Activated CD4-positive, alpha-beta T cell treated with anti-CD3 and anti-CD28 coated beads for 1 hour (primary cell): ENCODE measurements around the gene FAM240B.

Source experiments
- DNase-seq: peaks from one replicate; pipeline ENCODE4 v3.0.0-alpha.2; 2020

Gene FAM240B

DNA sequence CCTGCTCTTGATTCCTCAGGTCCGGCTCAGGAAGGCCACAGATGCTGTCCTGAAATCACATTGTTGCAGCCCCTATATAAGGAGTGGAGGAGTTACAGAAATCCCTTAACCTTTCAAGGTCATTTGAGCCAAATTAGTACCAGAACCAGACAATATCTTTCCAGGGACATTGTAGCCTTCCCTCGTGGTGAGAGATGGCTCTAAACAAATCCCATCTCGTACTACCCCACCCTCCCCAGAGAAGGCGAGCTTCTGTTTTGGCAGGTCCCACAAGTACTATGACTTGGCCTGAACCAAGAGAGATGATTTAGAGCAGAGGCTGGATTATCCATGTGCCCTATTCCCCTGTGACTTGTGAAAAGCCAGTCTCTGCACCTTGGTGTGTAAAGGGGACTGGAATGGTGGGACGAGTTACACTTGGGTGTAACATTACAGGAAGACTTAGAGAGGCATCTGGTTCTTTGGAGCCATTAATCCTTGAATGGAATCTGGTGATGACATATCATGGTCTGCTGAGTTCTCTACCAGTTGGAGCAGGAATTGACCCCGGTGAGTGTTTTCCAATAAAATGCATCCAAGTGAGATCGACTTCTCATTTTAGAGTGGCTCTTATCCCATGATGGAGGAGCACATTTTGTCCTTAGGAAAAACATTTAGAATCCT lies at the start of gene FAM240B:
TSS of gene FAM240B (minus strand) at position 51 of the 663 bp plus-strand sequence. CDS start 16,134 bp downstream, outside the sequence.
- no peak for DNase-seq

DNA sequence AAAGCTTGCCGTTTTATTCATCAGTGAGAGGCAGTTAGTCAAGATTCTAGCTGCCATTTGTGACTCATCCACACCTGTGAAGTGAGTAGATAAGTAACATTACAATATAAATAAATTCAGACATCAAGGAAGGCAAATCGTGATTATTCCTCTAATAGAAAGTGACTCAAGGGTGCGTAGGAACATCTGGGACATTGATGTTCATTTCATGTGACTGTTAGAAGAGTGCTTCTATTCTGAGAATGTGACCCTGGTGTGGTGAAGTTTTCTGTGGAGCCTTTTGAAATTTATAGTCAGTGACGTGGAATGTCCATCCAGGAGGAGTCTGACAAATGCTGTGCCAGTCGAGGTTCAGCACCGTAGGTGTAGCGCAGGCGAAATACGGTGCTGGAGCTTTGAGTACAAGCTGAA lies 48.4 kb upstream of the FAM240B start:
- DNase-seq, result no peak

DNA sequence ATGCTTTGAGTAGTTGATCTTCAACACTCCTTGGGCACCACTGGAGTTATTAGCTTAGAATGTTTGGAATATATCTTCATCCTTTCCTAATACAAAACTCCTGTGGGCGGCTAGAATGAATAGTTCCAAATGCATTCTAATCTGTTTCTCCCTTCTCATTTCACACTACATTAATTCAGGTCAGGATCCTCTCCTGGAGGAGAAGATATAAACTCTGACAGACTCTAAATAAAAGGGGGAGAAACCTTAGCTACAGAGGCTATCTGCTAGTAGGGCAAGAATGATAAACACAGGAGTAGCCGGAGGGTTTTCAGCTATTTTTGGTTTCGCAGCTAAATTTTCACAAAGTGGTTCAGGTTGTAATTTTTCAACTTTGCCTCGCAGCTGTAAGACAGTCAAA lies 45.2 kb upstream of the FAM240B start:
- no peak for DNase-seq

DNA sequence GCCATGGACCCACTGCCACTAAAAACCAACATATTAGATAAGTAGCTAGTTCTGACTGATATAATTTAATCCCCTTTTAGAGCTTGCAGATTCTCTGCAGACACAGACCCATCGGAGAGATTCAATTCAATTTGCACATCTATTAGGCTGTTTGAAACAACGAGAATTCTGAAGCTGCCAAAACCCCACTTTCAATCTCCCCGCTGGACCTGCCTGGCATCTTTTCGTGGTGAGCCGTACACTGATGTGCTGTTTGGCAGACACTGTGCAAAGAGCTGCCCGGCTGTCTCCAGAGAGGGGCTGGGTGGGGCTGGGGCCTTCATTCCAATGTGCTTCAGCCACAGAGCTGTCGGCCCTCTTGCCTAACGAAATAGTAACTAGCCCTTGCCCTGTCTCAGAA lies 42.1 kb upstream of the FAM240B start:
- DNase-seq, result no peak

DNA sequence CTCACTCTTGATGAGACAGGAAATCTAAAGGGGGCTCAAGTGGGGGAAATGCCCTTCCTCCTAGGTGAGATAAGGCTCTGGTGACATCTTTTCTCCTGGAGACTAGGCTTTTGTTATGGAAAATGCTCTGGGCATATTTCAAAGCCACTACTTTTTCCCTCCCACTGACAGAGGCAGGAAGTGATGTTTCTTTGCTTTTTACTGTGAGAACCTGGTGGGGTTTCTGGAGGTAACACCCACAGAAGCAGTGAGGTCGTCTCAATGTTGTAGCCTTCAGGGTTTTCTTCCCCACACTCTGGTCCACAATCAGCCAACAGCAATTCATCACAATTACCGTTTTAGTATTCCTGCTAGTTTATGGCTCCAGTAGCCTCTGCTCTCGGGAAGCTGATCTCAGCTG lies 41.4 kb upstream of the FAM240B start:
- DNase-seq, result no peak

DNA sequence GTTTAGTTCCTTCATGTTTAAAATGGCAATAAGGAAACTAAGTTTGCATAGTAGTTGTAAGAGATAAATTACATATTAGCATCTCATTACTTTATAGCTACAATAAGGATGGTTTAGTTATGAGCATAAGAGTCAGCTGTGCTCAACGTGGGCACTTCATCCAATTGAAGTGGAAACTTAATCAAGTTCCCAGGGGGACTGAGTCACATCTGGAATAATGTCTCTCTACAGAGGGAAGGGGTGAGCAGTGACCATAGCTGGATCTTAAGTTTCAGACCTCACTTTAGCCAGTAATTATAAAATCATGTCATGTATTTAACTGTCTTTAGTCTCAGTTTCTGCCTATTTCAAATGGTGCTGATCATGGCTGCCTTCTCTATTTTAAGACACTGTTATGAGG lies 36.8 kb upstream of the FAM240B start:
- DNase-seq, result no peak

DNA sequence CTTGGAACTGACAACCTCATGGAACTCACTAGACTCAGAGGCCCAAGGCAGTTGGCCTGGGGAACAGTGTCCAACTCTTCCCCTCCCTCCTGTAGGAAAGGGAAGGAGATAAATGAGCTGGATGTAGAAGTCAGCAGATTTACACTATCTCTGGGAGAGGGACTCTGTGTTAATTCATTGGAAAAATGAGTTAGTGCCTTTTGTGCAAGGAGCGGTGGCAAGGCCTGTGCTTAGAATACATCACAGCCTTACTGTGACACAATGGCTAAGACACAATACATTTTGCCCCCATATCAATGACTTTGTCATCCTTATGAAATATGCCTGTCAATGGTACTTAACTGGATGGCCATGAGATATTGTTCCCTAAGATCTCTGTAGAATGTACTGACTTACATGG lies 28.0 kb upstream of the FAM240B start:
- DNase-seq, result no peak

DNA sequence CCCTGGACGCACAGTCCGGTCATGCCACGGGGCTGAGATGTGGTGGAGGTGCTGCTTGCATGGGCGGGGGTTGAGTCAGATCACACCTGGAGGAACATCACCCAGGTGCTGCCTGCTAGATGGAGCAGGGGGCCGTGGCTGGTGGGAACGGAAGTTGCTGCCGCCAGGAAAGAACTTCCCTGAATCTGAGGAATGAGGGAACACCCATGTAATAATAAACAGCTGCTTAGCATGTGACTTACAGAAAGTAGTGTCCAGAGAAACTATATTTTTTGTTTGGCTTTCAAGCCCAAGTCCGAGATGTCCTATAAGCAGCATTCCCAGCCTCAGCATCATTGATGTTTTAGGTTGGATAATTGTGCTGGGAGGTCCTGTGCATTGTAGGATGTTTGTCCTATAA lies 27.1 kb upstream of the FAM240B start:
- no peak for DNase-seq

DNA sequence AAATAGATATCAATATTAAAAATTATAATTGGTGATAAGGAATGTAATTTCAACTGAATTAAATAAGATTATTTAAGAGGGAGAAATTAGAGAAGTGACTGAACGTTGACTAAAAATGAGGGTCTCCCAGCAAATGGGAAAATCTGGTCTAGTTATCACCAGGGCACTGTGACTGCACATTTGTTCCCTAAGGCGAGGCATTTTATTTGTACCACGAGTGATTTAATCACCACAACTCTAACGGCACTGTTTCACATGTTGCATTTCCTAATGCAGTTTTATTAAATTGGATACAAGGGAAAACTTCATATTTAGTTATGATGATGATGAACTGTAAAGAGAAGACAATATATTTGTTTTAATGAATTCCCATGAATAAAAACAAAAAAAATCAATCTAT lies 26.4 kb upstream of the FAM240B start:
- DNase-seq, result no peak

DNA sequence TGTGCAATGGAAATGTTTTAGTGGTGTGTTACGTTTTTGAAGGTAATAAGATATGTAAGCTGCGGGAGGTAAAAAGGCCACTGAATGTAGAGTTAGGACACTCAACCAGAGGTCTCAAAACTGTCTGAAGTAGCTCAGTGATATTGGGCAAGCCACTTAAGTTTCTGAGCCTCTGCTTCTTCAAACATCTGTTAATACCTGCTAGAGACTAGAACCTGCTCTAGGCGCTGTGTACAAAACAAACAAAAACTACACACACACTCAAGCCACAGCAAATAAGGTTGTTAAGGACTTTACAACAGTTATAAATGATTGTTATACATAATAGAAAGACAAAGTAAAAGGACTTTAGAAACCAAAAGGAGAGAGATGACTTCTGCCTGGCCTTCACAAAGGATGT lies 24.6 kb upstream of the FAM240B start:
- DNase-seq, result no peak

DNA sequence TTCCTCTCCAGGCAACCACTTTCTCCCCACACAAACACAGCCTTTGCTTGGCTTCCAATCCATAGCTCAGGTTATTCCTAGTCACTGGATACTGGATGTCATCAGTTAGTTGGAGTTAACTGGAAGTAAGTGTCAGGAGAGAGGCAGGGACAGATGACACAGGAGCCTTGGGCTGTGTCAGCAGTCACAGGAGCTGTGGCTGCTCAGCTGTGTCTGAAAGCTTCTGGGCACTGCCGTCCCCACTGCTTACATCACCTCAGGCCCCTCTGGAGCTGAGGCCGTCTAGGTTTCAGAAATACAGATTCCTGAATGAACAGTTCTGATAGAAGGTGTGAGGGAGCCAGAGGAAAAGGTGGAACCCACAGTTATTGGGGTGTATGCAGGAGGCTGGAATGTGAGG lies 17.3 kb upstream of the FAM240B start:
- DNase-seq, result no peak

DNA sequence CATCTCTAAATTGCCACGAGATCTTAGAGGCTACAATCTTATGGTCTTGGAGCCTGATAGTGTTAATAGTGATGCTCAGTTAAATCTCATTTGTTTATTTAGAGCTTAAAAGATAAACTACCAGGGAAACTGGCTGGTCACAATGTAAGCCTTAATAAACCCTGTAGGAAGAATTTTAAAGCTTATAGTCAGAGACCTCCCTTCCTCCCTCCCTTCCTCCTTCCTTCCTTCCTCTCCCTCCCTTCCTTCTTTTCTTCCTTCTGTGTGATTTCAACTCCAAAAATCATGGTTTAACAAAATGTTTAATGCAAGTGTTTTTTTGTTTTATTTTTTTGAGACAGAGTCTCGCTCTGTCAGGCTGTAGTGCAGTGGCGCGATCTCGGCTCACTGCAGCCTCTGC lies 14.9 kb upstream of the FAM240B start:
- no peak for DNase-seq

DNA sequence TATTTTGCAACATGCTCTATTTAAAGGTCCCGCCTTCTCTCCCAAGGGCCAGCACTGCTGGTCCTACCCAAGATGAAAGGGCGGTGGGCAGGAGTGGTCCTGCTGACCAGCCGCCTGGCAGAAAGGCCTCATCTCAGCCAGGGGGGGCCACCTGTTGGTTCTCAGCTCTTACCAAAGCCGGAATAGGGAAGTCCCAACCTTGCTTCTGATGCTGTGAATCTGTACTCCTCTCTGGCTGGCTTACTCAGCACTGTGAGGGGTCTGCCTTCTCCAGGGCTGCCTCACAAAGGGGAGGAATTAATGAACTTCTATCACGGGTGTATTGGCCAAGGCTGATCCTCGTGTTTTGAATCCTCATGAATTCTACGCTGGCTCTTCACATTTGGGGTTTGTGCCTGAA lies 13.6 kb upstream of the FAM240B start:
- no peak for DNase-seq

DNA sequence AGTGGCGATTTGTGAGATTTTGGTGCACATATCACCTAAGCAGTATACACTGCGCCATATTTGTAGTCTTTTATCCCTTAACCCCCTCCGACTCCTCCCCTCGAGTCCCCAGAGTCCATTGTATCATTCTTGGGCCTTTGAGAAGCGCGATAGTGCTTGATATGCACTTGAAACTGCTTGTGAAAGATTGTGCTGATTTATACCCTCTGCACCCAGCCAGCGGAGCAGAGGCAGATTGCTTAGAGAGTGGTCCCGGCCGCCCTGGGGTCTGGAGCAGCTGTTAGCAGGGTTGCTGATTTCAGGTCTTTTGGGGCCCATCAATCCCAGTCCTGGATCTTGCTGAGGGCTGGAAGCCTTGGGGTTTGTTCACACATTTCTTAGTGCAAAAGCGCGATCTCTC lies 13.0 kb upstream of the FAM240B start:
- DNase-seq, result no peak

DNA sequence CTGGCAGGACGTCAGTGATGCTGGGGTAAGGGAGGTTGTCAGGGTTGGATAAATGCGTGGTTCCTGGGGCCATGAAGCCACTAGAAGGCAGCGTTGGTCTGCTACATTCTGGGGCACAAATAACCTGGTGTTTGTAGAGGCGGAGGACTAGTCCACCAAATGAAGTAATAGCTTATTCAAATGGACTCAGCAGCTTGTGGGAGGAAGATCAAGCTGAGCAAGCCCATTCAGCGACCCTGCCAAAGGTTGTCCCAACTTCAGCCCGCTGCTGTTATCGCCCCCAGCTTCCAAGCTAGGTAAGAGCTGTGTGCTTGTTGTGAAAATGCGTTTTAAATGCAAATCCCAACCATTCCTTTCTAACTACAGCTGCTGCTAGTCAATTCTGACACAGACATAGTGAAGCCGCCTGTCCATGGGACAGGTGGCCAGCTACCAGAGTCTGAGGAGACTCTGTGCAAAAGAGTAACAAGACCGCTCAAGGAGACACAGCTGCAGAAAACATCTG lies 7.6 kb upstream of the FAM240B start:
- no peak for DNase-seq

DNA sequence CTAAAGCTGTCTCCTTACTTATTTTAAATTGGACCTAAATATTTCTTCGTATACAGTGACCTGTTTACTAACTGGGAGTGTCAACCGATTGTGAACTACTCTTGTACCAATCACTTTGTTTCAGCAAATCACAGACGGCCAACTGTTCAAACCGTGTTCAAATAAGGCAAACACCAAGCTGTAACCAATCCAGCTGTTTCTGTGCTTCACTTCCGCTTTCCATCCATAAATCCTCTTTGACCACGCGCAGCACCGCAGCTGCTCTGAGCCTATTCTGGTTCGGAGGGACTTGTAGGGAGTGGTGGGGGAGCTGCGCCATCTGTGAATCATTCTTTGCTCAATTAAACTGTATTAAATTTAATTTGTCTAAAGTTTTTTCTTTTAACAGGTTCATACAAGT lies 4.8 kb upstream of the FAM240B start:
- no peak for DNase-seq

DNA sequence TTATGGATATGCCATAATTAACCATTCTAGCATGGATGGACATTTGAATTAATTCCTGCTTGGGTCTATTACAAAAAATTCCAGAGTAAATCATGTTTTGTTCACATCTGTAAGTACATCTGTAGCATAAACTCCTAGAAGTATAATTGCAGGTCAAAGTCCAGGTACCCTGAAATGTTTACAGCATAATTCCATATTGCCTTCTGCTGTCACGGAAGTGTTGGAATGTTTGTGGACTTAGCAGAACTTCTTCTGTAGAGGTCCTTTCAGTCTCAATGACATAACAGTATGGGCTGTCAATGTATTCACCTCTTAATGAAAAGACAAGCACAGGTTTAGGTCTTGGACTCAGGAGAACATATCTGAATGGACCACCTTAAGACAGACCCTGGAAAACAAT lies 1.8 kb downstream of the FAM240B start:
- no peak for DNase-seq

DNA sequence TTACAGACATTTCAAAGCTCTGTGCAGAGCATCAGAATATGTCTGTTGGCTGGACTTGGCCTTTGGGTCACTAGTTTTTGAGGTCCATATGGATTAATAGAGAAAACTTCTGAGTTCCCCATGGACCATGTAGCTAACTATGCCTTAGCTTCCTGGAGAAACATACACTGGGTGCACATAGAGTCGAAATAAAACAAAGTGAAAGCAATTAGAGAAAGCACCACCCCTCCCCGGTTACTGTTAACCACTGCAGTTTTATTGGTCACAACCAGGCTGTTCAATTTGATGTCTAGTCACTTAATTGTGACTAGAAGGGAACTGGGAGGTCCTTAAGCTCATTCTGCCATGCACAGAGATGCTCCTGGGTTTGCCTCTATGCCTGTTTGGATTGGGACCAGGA lies 4.2 kb downstream of the FAM240B start:
- no peak for DNase-seq

DNA sequence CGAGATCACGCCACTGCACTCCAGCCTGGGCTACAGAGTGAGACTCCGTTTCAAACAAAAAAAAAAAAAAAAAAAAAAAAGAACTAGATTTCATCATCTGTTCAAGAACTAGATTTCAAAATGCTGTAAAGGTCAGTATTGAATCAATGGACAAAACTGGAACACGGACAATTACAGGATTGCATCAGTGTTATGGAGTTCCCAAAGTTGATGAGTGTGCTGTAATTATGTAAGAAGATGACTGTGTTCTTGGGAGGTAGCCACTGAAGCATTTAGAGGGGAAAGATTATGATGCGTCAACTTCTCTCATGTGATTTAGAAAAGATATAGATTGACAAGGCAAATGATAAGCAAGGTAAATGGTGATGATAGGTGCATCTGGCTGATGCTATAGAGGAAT lies 6.5 kb downstream of the FAM240B start:
- no peak for DNase-seq

DNA sequence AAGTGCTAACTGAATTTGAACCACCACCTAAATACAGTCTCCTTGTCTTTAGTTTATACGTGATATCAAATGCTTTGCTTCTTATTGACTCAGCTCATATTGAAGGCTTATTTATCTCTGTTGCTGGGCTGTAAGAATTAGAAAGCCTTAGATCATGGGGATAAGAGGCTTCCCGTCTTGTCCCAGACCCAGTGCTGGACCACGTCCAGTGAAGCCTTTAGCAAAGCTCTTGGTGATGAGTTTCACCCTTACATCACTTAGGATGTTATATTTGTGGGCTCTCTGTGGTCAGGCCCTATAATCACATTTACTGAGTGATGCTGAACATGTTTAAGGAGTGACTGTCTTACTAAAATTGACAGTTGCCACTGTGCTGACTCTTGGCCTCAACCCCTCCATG lies 11.2 kb downstream of the FAM240B start:
- DNase-seq, result no peak

DNA sequence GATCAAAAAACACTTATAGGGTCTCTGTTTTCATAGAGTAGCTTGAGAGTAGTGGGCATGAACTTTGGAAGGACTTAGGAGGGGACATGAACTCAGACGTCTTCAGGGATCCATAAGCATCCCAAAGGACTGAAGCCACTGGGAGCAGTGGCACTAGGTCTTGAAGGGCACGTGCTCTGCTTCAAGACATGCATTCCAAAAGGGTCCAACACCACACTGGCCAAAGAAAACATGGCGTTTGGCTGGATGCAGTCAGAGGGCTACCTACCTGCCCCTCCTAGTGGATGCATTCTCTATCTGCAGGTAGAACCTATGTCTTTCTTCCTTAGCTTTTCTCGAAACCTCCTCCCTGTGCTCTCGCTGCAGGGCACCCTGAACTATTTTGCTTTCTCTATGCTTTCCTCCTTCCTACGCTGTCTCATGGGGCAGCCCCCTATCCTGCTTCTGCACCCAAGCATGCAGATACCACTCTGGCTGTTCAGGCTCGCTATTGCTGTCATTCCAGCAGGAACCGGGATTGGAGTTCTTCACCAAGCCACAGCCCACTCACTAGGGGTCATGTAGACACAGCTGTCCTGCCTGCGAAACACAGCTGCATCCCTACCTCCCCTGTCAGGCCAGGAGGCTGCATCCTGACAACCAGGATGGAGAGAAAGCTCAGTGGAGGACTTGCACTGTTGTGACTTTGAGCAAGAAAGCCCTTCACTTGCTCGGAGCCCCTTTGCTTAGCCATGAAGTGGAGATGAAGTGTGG lies 11.9 kb downstream of the FAM240B start:
- DNase-seq, result no peak

DNA sequence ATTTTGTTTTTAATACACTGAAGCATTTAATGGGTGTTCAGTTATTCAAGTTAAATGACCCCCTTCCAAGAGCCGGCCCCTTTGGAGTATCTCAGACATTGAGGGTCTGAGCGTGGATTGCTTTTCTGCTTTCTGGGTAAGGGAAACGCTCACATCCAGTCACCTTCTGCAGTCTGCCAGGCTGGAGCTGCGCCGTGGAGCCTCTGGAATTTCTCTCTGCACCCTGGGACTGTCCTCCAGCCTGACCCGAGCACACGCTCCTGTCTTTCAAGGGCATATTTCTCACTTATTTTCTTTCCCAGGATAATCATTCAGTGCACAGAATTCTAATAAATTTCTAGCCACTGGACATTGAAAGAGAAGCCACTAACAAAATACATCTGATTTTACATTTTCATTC lies 13.4 kb downstream of the FAM240B start:
- DNase-seq, result no peak

DNA sequence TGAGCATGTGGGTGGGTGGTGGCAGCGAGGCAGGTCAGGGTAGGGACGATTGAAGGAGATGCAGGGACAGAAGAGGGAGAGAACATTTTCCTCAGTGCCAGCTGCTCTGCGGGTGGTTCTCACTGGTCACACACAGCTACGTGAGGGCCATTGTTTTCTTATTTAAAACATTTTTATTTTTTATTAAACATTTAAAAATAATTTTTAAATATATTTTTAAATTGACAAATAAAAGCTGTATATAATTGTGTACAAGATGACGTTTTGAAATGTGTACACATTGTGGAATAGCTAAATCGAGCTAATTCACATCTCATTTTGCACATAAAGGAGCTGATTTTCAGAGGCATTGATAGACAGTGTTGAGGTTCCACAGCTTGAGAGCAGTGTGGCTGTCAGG lies 14.0 kb downstream of the FAM240B start:
- no peak for DNase-seq

DNA sequence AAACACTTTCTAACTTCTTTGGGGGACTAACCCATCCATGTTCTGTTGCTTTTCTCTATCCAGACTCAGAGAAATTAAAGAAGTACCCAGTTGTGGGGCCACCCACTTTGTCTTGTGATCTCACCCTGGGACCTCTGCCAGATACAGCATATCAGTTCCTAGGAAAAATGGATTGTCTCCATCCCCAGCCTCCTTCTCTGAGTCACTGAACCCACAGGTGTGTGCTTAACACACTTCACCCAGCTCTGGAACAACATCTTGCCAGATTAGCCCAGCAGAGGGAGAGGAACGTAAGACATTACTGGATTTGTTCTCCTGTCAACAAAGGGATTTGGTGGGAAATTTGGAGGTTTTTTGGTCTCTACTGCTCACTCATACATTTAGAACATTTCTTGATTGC lies 19.2 kb downstream of the FAM240B start:
- no peak for DNase-seq

DNA sequence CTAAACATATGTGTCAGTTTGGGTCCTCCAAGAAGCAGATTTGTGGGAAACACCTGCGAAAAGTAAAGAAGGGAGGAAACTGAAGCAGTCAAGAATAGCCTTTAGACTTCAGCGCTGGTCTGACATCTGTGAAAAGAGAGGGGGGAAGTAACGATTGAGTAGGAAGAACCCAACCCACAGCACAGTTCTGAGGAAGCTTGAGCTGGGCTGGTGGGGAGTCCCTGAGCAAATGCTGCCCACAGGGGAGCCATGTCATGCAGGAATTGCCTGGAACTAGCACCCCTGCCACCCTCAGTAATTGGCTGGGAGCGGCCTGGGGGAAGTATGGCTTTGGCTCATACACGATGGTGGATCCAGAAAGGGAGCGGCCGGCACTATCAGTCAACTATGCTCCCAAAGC lies 20.6 kb downstream of the FAM240B start:
- DNase-seq, result no peak
